HL-60 (cell line): ENCODE measurements around the gene EIF4EBP2.

Source experiments
- DNase-seq, 2 experiments: peaks; one replicate each; pipeline ENCODE4 v3.0.0-alpha.2; 2010 to 2020; ENCODE audit warnings: low read depth in 1 of 2, low spot score in 1 of 2
- H3K27ac ChIP-seq: fragments of 250-450 bp; sonication (Bioruptor Pico); replicated peaks from 2 replicates; pipeline ENCODE4 v1.5.1; 2020; ENCODE audit warnings: mild to moderate bottlenecking, moderate library complexity
- H3K27me3 ChIP-seq: fragments of 250-450 bp; sonication (Bioruptor Pico); 2 replicates; pipeline ENCODE4 v1.5.1; 2021; ENCODE audit warnings: mild to moderate bottlenecking, moderate library complexity; ENCODE audit not compliant: insufficient read depth, poor library complexity, severe bottlenecking
- H3K4me3 ChIP-seq: replicated peaks from 2 replicates; pipeline ENCODE4 v1.5.1; 2011; ENCODE audit warnings: mild to moderate bottlenecking, control low read depth, low read length; ENCODE audit not compliant: insufficient read depth
- GABPA ChIP-seq: IDR thresholded peaks from 2 replicates; pipeline ENCODE4 v1.6.1; 2012; ENCODE audit warnings: low read depth
- POLR2AphosphoS5 ChIP-seq: IDR thresholded peaks from 2 replicates; pipeline ENCODE4 v1.6.1; 2012; ENCODE audit warnings: low read depth
- REST ChIP-seq: IDR thresholded peaks from 2 replicates; pipeline ENCODE4 v1.6.1; 2012; ENCODE audit warnings: low read depth; ENCODE audit not compliant: insufficient replicate concordance
- SPI1 ChIP-seq: IDR thresholded peaks from 2 replicates; pipeline ENCODE4 v1.6.1; 2012; ENCODE audit warnings: low read depth, mild to moderate bottlenecking, borderline replicate concordance
- TF ChIP-seq, protein P1 (sequence below): IDR thresholded peaks from one replicate; pipeline ENCODE4 v1.5.1; 2011; ENCODE audit warnings: low read length, control low read depth, inconsistent platforms; ENCODE audit not compliant: insufficient read depth

Gene EIF4EBP2

GRCh38 chr10:70445718-70446657, 42.0 kb downstream of the EIF4EBP2 start:
- TF ChIP-seq REST (no peak), SPI1 (no peak), GABPA (no peak), POLR2AphosphoS5 (no peak)
- TF ChIP-seq, protein P1, sequence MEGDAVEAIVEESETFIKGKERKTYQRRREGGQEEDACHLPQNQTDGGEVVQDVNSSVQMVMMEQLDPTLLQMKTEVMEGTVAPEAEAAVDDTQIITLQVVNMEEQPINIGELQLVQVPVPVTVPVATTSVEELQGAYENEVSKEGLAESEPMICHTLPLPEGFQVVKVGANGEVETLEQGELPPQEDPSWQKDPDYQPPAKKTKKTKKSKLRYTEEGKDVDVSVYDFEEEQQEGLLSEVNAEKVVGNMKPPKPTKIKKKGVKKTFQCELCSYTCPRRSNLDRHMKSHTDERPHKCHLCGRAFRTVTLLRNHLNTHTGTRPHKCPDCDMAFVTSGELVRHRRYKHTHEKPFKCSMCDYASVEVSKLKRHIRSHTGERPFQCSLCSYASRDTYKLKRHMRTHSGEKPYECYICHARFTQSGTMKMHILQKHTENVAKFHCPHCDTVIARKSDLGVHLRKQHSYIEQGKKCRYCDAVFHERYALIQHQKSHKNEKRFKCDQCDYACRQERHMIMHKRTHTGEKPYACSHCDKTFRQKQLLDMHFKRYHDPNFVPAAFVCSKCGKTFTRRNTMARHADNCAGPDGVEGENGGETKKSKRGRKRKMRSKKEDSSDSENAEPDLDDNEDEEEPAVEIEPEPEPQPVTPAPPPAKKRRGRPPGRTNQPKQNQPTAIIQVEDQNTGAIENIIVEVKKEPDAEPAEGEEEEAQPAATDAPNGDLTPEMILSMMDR = no peak
- H3K27ac ChIP-seq = no peak overlapping the region
- H3K4me3 ChIP-seq = no peak overlapping the region
- DNase-seq = no peak
- peaks cover 18% of the 10 kb centered on the region for H3K27me3 ChIP-seq

GRCh38 chr10:70448236-70448635, 44.3 kb downstream of the EIF4EBP2 start:
- DNase-seq = no peak
- no peak overlapping the region for H3K27ac ChIP-seq
- no peak overlapping the region for H3K4me3 ChIP-seq
- TF ChIP-seq SPI1 = no peak
- TF ChIP-seq POLR2AphosphoS5 = no peak
- TF ChIP-seq, protein P1 = no peak
- no peak for TF ChIP-seq REST
- TF ChIP-seq GABPA = no peak
- peaks cover under 1% of the 10 kb centered on the region for H3K27me3 ChIP-seq

GRCh38 chr10:70455213-70455630, 51.3 kb downstream of the EIF4EBP2 start:
- TF ChIP-seq REST = no peak
- TF ChIP-seq, protein P1 = no peak
- no peak for TF ChIP-seq POLR2AphosphoS5
- TF ChIP-seq SPI1 = no peak
- TF ChIP-seq GABPA = no peak
- peaks cover 13% of the 10 kb centered on the region for H3K27me3 ChIP-seq

More at GRCh38 chr10:70455213-70455630, 51.3 kb downstream of the EIF4EBP2 start:
- H3K4me3 ChIP-seq = no peak overlapping the region
- H3K27ac ChIP-seq = no peak overlapping the region
- DNase-seq = no peak
